Mucosa of rectum (tissue), 2 donors: ENCODE results near the gene CARNS1.

Source experiments
- H3K27ac ChIP-seq, 2 donors: one replicate each; pipeline ENCODE4 v1.7.0; 2013; ENCODE audit warnings: inconsistent platforms in 2 of 2, low read depth in 2 of 2, low read length in 2 of 2
- H3K27me3 ChIP-seq, 2 donors: one replicate each; pipeline ENCODE4 v1.7.0; 2013; ENCODE audit warnings: low read length in 2 of 2; ENCODE audit not compliant: control insufficient read depth in 2 of 2, insufficient read depth in 2 of 2
- H3K36me3 ChIP-seq, 2 donors: one replicate each; pipeline ENCODE4 v1.7.0; 2013; ENCODE audit warnings: low read length in 2 of 2; ENCODE audit not compliant: control insufficient read depth in 2 of 2, insufficient read depth in 2 of 2
- H3K4me1 ChIP-seq, 2 donors: one replicate each; pipeline ENCODE4 v1.7.0; 2013; ENCODE audit warnings: low read length in 2 of 2, mild to moderate bottlenecking in 1 of 2; ENCODE audit not compliant: control insufficient read depth in 2 of 2, insufficient read depth in 2 of 2
- H3K4me3 ChIP-seq, 2 donors: one replicate each; pipeline ENCODE4 v1.7.0; 2013; ENCODE audit warnings: low read length in 2 of 2
- H3K9ac ChIP-seq, 2 donors: one replicate each; pipeline ENCODE4 v1.7.0; 2013; ENCODE audit warnings: low read length in 2 of 2, low read depth in 1 of 2, mild to moderate bottlenecking in 1 of 2
- H3K9me3 ChIP-seq, 2 donors: one replicate each; pipeline ENCODE4 v1.7.0; 2013; ENCODE audit warnings: low read length in 2 of 2; ENCODE audit not compliant: control insufficient read depth in 2 of 2
- donor health status: healthy.
- donor health status: Normal muscosa, but diverticular disease.

CARNS1 gene

GRCh38 chr11:67387518-67387917, 28.0 kb upstream of the CARNS1 start:
- Histone ChIP-seq H3K4me3 (no peak overlapping the region), H3K27me3 (no peaks in the 10 kb centered on the region), H3K9ac (no peak overlapping the region), H3K9me3 (no peaks in the 10 kb centered on the region), H3K4me1 (peaks cover 13 to 19% of the 10 kb centered on the region in 2 donors), H3K27ac (no peak overlapping the region), H3K36me3 (no peaks in the 10 kb centered on the region)

GRCh38 chr11:67389477-67389876, 26.0 kb upstream of the CARNS1 start:
- no peak overlapping the region for H3K4me3 ChIP-seq
- H3K9me3 ChIP-seq, result no peaks in the 10 kb centered on the region
- peaks cover 0 to 3% of the 10 kb centered on the region in 2 donors for H3K36me3 ChIP-seq
- H3K27ac ChIP-seq, result no peak overlapping the region
- H3K4me1 ChIP-seq, result peaks cover 16 to 21% of the 10 kb centered on the region in 2 donors
- H3K9ac ChIP-seq, result peak overlapping the region in 1 of 2 donors; percentile 14
- H3K27me3 ChIP-seq, result no peaks in the 10 kb centered on the region

- H3K9ac ChIP-seq, result peak overlapping the region; percentile 84 to 92
- H3K9me3 ChIP-seq, result no peaks in the 10 kb centered on the region
- H3K4me3 ChIP-seq, result peak overlapping the region; percentile 94 to 98
- peaks cover 16 to 21% of the 10 kb centered on the region in 2 donors for H3K4me1 ChIP-seq
- no peaks in the 10 kb centered on the region for H3K27me3 ChIP-seq
- H3K36me3 ChIP-seq, result peaks cover 0 to 3% of the 10 kb centered on the region in 2 donors
- H3K27ac ChIP-seq, result peak overlapping the region; percentile 86 to 88
Observed at GRCh38 chr11:67390947-67391303, 24.6 kb upstream of the CARNS1 start.

GRCh38 chr11:67391304-67392182, 23.9 kb upstream of the CARNS1 start, which contains the start of gene RAD9A:
RAD9A (plus strand) TSS chr11:67391986; CDS start chr11:67392045, 59 bp downstream.
- H3K4me1 ChIP-seq, result peaks cover 16 to 21% of the 10 kb centered on the region in 2 donors
- H3K4me3 ChIP-seq, result peak within 1 kb of the TSS; percentile 94 to 98
- no peaks in the 10 kb centered on the region for H3K27me3 ChIP-seq
- peak within 1 kb of the TSS; percentile 86 to 88 for H3K27ac ChIP-seq
- no peaks in the 10 kb centered on the region for H3K9me3 ChIP-seq
- peaks cover 0 to 3% of the 10 kb centered on the region in 2 donors for H3K36me3 ChIP-seq
- peak within 1 kb of the TSS; percentile 84 to 92 for H3K9ac ChIP-seq

GRCh38 chr11:67392183-67392715, 23.2 kb upstream of the CARNS1 start:
- Histone ChIP-seq H3K9me3 (no peaks in the 10 kb centered on the region), H3K27me3 (no peaks in the 10 kb centered on the region), H3K4me3 (peak overlapping the region; percentile 82 to 98), H3K4me1 (peaks cover 17 to 21% of the 10 kb centered on the region in 2 donors), H3K36me3 (peaks cover under 1 to 3% of the 10 kb centered on the region in 2 donors), H3K27ac (peak overlapping the region; percentile 58 to 88), H3K9ac (peak overlapping the region; percentile 70)

- no peaks in the 10 kb centered on the region for H3K9me3 ChIP-seq
- peaks cover 13 to 15% of the 10 kb centered on the region in 2 donors for H3K36me3 ChIP-seq
- no peaks in the 10 kb centered on the region for H3K27me3 ChIP-seq
- H3K4me1 ChIP-seq, result peaks cover 19 to 21% of the 10 kb centered on the region in 2 donors
- H3K4me3 ChIP-seq, result no peak overlapping the region
- H3K9ac ChIP-seq, result no peak overlapping the region
- H3K27ac ChIP-seq, result no peak overlapping the region
Observed at GRCh38 chr11:67393437-67393836, 22.0 kb upstream of the CARNS1 start.

GRCh38 chr11:67393990-67394389, 21.5 kb upstream of the CARNS1 start:
- no peak overlapping the region for H3K4me3 ChIP-seq
- H3K4me1 ChIP-seq, result peaks cover 19 to 21% of the 10 kb centered on the region in 2 donors
- H3K27ac ChIP-seq, result no peak overlapping the region
- peaks cover 18 to 20% of the 10 kb centered on the region in 2 donors for H3K36me3 ChIP-seq
- H3K9me3 ChIP-seq, result no peaks in the 10 kb centered on the region
- H3K9ac ChIP-seq, result no peak overlapping the region
- no peaks in the 10 kb centered on the region for H3K27me3 ChIP-seq

- Histone ChIP-seq H3K27me3 (no peaks in the 10 kb centered on the region), H3K4me3 (no peak overlapping the region), H3K4me1 (peaks cover 20 to 24% of the 10 kb centered on the region in 2 donors), H3K36me3 (peaks cover 24 to 29% of the 10 kb centered on the region in 2 donors), H3K9ac (no peak overlapping the region), H3K27ac (no peak overlapping the region), H3K9me3 (no peaks in the 10 kb centered on the region)
Observed at GRCh38 chr11:67395555-67396258, 19.8 kb upstream of the CARNS1 start.

- Histone ChIP-seq H3K4me3 (no peak overlapping the region), H3K36me3 (peaks cover 24 to 29% of the 10 kb centered on the region in 2 donors), H3K27me3 (no peaks in the 10 kb centered on the region), H3K9me3 (no peaks in the 10 kb centered on the region), H3K4me1 (peaks cover 20 to 24% of the 10 kb centered on the region in 2 donors), H3K9ac (no peak overlapping the region), H3K27ac (no peak overlapping the region)
Observed at GRCh38 chr11:67396259-67396581, 19.3 kb upstream of the CARNS1 start.
